Calu3 (cell line): ENCODE results near the gene TUBA4A. TPM values are rescaled to one million over a fixed set of nuclear protein-coding genes. Genes with fewer than 3 reads are reported as not detected.
A peak's percentile ranks its signal among the peaks of the same experiment; 100 is the strongest.

Experiments used
- BruUV-seq: library from RNA; stranded (reverse); fragments of 400-500 nt; replicated peaks from 2 replicates; lab custom pipeline; 2021; lab: Mats Ljungman, UMichigan
- CTCF ChIA-PET: fragments of 300-600 bp; sonication (Branson Sonifier 250); formaldehyde crosslinking; loops from one replicate; lab custom pipeline; 2022; ENCODE audit warnings: antibody characterized with exemption; lab: Charles Lee
- DNase-seq: peaks from one replicate; pipeline ENCODE4 v3.0.0; 2022
- H3K27ac Mint-ChIP-seq: one replicate; pipeline ENCODE4 v1.8.0; 2022; ENCODE audit warnings: mixed read lengths; ENCODE audit not compliant: unreplicated experiment
- H3K27me3 Mint-ChIP-seq: one replicate; pipeline ENCODE4 v1.8.0; 2022; ENCODE audit warnings: mixed read lengths; ENCODE audit not compliant: unreplicated experiment
- H3K36me3 Mint-ChIP-seq: one replicate; pipeline ENCODE4 v1.8.0; 2022; ENCODE audit warnings: mild to moderate bottlenecking, moderate library complexity, mixed read lengths; ENCODE audit not compliant: insufficient read depth, unreplicated experiment
- H3K4me1 Mint-ChIP-seq: one replicate; pipeline ENCODE4 v1.8.0; 2022; ENCODE audit warnings: mild to moderate bottlenecking, low read depth, mixed read lengths; ENCODE audit not compliant: unreplicated experiment
- H3K4me3 Mint-ChIP-seq: one replicate; pipeline ENCODE4 v1.8.0; 2022; ENCODE audit warnings: mild to moderate bottlenecking, low read depth, moderate library complexity, mixed read lengths; ENCODE audit not compliant: unreplicated experiment
- H3K9me3 Mint-ChIP-seq: one replicate; pipeline ENCODE4 v1.8.0; 2022; ENCODE audit warnings: low read depth, mixed read lengths; ENCODE audit not compliant: unreplicated experiment
- CTCF ChIP-seq: fragments of 200-600 bp; IDR thresholded peaks from one replicate; pipeline ENCODE4 v1.8.0; 2022; ENCODE audit warnings: antibody characterized with exemption; ENCODE audit not compliant: unreplicated experiment
- intact Hi-C: fragments of 100-400 bp; cut with micrococcal nuclease; formaldehyde crosslinking; loops from one replicate; pipeline ENCODE4 v1.10.0; 2022; ENCODE audit not compliant: unreplicated experiment
- total RNA-seq: library from RNA; stranded (reverse); gene quantifications from 2 replicates; pipeline ENCODE4 v1.2.3, GENCODE V29; 2022

Gene TUBA4A
- total RNA-seq, 1 experiment from 2014 or later, result 97.9 TPM

GRCh38 chr2:219281588-219281987 lies 27.9 kb upstream of the TUBA4A start:
- Mint-ChIP-seq H3K4me3 (no peak overlapping the region), H3K9me3 (no peaks in the 10 kb centered on the region), H3K27ac (no peak overlapping the region), H3K4me1 (peaks cover 39% of the 10 kb centered on the region), H3K27me3 (no peaks in the 10 kb centered on the region), H3K36me3 (peaks cover 35% of the 10 kb centered on the region)
- DNase-seq, result no peak
- CTCF ChIA-PET, result interaction anchor here (1.0 to 1.4 kb wide), 2 partner anchors 13 to 27 kb away, joined by 3 read pairs; partner anchors contain the start of gene TUBA4A
- no peak for TF ChIP-seq CTCF
- intact Hi-C loops, result no loop called here
- BruUV-seq, result no TSS peak

- no peak for TF ChIP-seq CTCF
- intact Hi-C loops, result no loop called here
- Mint-ChIP-seq H3K27ac (no peak overlapping the region), H3K4me1 (peaks cover 39% of the 10 kb centered on the region), H3K36me3 (peaks cover 30% of the 10 kb centered on the region), H3K27me3 (no peaks in the 10 kb centered on the region), H3K9me3 (no peaks in the 10 kb centered on the region), H3K4me3 (peak overlapping the region; percentile 87)
- CTCF ChIA-PET, result interaction anchor here (1.0 kb wide), 1 partner anchor 14 kb away, joined by 3 read pairs; no protein-coding TSS in a partner anchor
- DNase-seq, result no peak
- BruUV-seq, result TSS peak; percentile 50
Measured at GRCh38 chr2:219280651-219281050, 26.9 kb upstream of the TUBA4A start.

GRCh38 chr2:219279916-219280516 lies 26.3 kb upstream of the TUBA4A start:
- peak; percentile 2 for TF ChIP-seq CTCF
- no peaks in the 10 kb centered on the region for H3K27me3 Mint-ChIP-seq
- H3K4me1 Mint-ChIP-seq, result peaks cover 41% of the 10 kb centered on the region
- peak overlapping the region; percentile 87 for H3K4me3 Mint-ChIP-seq
- CTCF ChIA-PET, result interaction anchor here (2.4 to 4.0 kb wide), 2 partner anchors 15 to 31 kb away, joined by 16 to 41 read pairs; no protein-coding TSS in a partner anchor
- peak overlapping the region; percentile 83 for H3K27ac Mint-ChIP-seq
- DNase-seq, result no peak
- no TSS peak for BruUV-seq
- H3K36me3 Mint-ChIP-seq, result peaks cover 27% of the 10 kb centered on the region
- intact Hi-C loops, result loop anchor here (1.0 to 5.0 kb wide), 2 partner anchors 31 to 63 kb away; partner anchors contain the start of gene ABCB6
- H3K9me3 Mint-ChIP-seq, result no peaks in the 10 kb centered on the region

- no peaks in the 10 kb centered on the region for H3K9me3 Mint-ChIP-seq
- H3K27ac Mint-ChIP-seq, result peak within 1 kb of the TSS; percentile 83
- H3K4me1 Mint-ChIP-seq, result peaks cover 48% of the 10 kb centered on the region
- no TSS peak for BruUV-seq
- no peaks in the 10 kb centered on the region for H3K27me3 Mint-ChIP-seq
- peak; percentile 99 for DNase-seq
- TF ChIP-seq CTCF, result no peak
- intact Hi-C loops, result loop anchor here (1.0 to 5.0 kb wide), 2 partner anchors 30 to 62 kb away; partner anchors contain the start of gene ABCB6
- CTCF ChIA-PET, result interaction anchor here (0.6 to 4.0 kb wide), 10 partner anchors 8 to 103 kb away, joined by 3 to 41 read pairs (median 4); partner anchors contain the start of genes ANKZF1, ATG9A, CNPPD1 and TUBA4A
- peaks cover 32% of the 10 kb centered on the region for H3K36me3 Mint-ChIP-seq
- H3K4me3 Mint-ChIP-seq, result peak within 1 kb of the TSS; percentile 87
Measured at GRCh38 chr2:219279151-219279915, 25.6 kb upstream of the TUBA4A start, which contains the start of gene DNAJB2. TSS of gene DNAJB2 (plus strand) at chr2:219279366. CDS start at chr2:219279834, 468 bp downstream.
